HepG2 (cell line): ENCODE results near the gene ZNF541. TPM values are rescaled to one million over a fixed set of nuclear protein-coding genes. Genes with fewer than 3 reads are reported as not detected.

Source experiments
- ATAC-seq: fragments of 200-7000 bp; cut with Tn5 transposase; 3 replicates; pipeline ENCODE4 v1.9.1; 2020; ENCODE audit warnings: mild to moderate bottlenecking, moderate library complexity
- BruUV-seq: library from RNA; stranded (reverse); fragments of 400-500 nt; replicated peaks from 2 replicates; lab custom pipeline; 2021; lab: Mats Ljungman, UMichigan
- CTCF ChIA-PET: fragments of 300-600 bp; formaldehyde crosslinking; extraction: SDS; loops from one replicate; lab custom pipeline; 2021; ENCODE audit warnings: low total read pairs, inconsistent platforms, low intra/inter-chr PET ratio; lab: Yijun Ruan, JAX
- POLR2A ChIA-PET: fragments of 350-600 bp; sonication (Branson Sonifier 250); formaldehyde crosslinking; loops from one replicate; lab custom pipeline; 2020; ENCODE audit warnings: antibody characterized with exemption, inconsistent platforms; lab: Yijun Ruan, JAX
- DNase-seq: peaks from one replicate; pipeline ENCODE4 v3.0.0-alpha.2; 2015; ENCODE audit warnings: low spot score
- FAIRE-seq: peaks from 3 replicates; lab custom pipeline; 2011; peaks lifted over from hg19 to GRCh38; lab: Jason Lieb, UNC
- H2AFZ ChIP-seq: one replicate; pipeline ENCODE4 v1.6.1; 2011; ENCODE audit warnings: low read length, inconsistent platforms
- H3K27ac ChIP-seq: fragments of 300-600 bp; 3 replicates; pipeline ENCODE4 v1.8.0; 2011; ENCODE audit warnings: mixed run types, mild to moderate bottlenecking, mixed read lengths, low read length, inconsistent platforms; ENCODE audit not compliant: insufficient read depth; ENCODE audit errors: extremely low read length
- H3K27me3 ChIP-seq, 2 experiments: fragments of 200-600 bp in 1 of 2; 2 replicates in 1 of 2; 3 replicates in 1 of 2; pipeline versions ENCODE4 v1.6.0 to v1.8.0; 2011; ENCODE audit warnings: low read length in 2 of 2, mild to moderate bottlenecking in 2 of 2, moderate library complexity in 2 of 2, inconsistent platforms in 1 of 2; ENCODE audit not compliant: insufficient read depth in 2 of 2, control insufficient read depth in 1 of 2
- H3K36me3 ChIP-seq, 2 experiments: fragments of 200-600 bp in 1 of 2; replicated peaks in 1 of 2; 2 replicates in 1 of 2; 3 replicates in 1 of 2; pipeline versions ENCODE4 v1.5.1 to v1.8.0; 2011; ENCODE audit warnings: low read length in 2 of 2, inconsistent platforms in 1 of 2; ENCODE audit not compliant: insufficient read depth in 2 of 2, control insufficient read depth in 1 of 2
- H3K4me1 ChIP-seq: 2 replicates; pipeline ENCODE4 v1.5.1; 2012; ENCODE audit warnings: low read length, inconsistent platforms; ENCODE audit not compliant: insufficient read depth
- H3K4me2 ChIP-seq: 2 replicates; pipeline ENCODE4 v1.6.0; 2011; ENCODE audit warnings: low read depth, low read length, inconsistent platforms
- H3K4me3 ChIP-seq, 3 experiments: fragments of 200-600 bp in 1 of 3; sonication (generic), shearing (Covaris generic) in 1 of 3; replicated peaks in 1 of 3; 2 replicates each; pipeline ENCODE4 v1.5.1; 2011 to 2016; ENCODE audit warnings: low read length in 3 of 3, inconsistent platforms in 2 of 3, low read depth in 2 of 3, mild to moderate bottlenecking in 2 of 3, control low read depth in 1 of 3, mixed read lengths in 1 of 3; ENCODE audit not compliant: insufficient read depth in 1 of 3
- H3K79me2 ChIP-seq: one replicate; pipeline ENCODE4 v1.6.1; 2011; ENCODE audit warnings: low read length, inconsistent platforms; ENCODE audit not compliant: insufficient read depth
- H3K9ac ChIP-seq: 2 replicates; pipeline ENCODE4 v1.6.0; 2011; ENCODE audit warnings: mild to moderate bottlenecking, low read depth, low read length, inconsistent platforms; ENCODE audit not compliant: insufficient read depth
- H3K9me3 ChIP-seq: 2 replicates; pipeline ENCODE4 v1.5.1; 2012; ENCODE audit warnings: mild to moderate bottlenecking, low read length
- H4K20me1 ChIP-seq: 2 replicates; pipeline ENCODE4 v1.6.0; 2011; ENCODE audit warnings: inconsistent platforms, mild to moderate bottlenecking, low read length, moderate library complexity; ENCODE audit not compliant: insufficient read depth
- ATF6 ChIP-seq: sonication (generic); formaldehyde crosslinking; conservative IDR thresholded peaks from 2 replicates; pipeline ENCODE4 v1.4.0; 2020; ENCODE audit warnings: missing genetic modification reagents
- FOXP1 ChIP-seq, 2 experiments: fragments of 450-650 bp in 1 of 2; IDR thresholded peaks; 2 replicates each; pipeline ENCODE4 v1.6.1; 2017 to 2018; ENCODE audit warnings: antibody characterized with exemption in 1 of 2
- SOX13 ChIP-seq, 3 experiments: fragments of 450-650 bp in 1 of 3; sonication (generic) in 1 of 3; formaldehyde crosslinking in 1 of 3; IDR thresholded peaks in 2 of 3; conservative IDR thresholded peaks in 1 of 3; 2 replicates each; pipeline versions ENCODE4 v1.5.0 to v1.6.1; 2016 to 2020; ENCODE audit warnings: antibody characterized with exemption in 1 of 3, mild to moderate bottlenecking in 1 of 3, missing compliant biosample characterization in 1 of 3, missing genetic modification reagents in 1 of 3, moderate library complexity in 1 of 3
- TBL1XR1 ChIP-seq: fragments of 150-350 bp; IDR thresholded peaks from 2 replicates; pipeline ENCODE4 v1.6.1; 2014; ENCODE audit warnings: borderline replicate concordance, low read length; ENCODE audit not compliant: partially characterized antibody
- ZNF598 ChIP-seq: sonication (generic); formaldehyde crosslinking; IDR thresholded peaks from 2 replicates; pipeline ENCODE4 v1.5.1; 2020; ENCODE audit warnings: mild to moderate bottlenecking, missing genetic modification reagents, borderline replicate concordance
- ZNF619 ChIP-seq: sonication (generic); formaldehyde crosslinking; IDR thresholded peaks from 2 replicates; pipeline ENCODE4 v1.4.0; 2020; ENCODE audit warnings: mild to moderate bottlenecking, missing genetic modification reagents
- ZNF878 ChIP-seq: sonication (generic); formaldehyde crosslinking; IDR thresholded peaks from 2 replicates; pipeline ENCODE4 v1.8.1; 2023; ENCODE audit warnings: mild to moderate bottlenecking, missing genetic modification reagents, moderate library complexity
- ZNF883 ChIP-seq: sonication (generic); formaldehyde crosslinking; IDR thresholded peaks from 2 replicates; pipeline ENCODE4 v1.5.1; 2020; ENCODE audit warnings: mild to moderate bottlenecking, missing genetic modification reagents; ENCODE audit errors: not compliant biosample characterization
- ZSCAN31 ChIP-seq: sonication (generic); formaldehyde crosslinking; IDR thresholded peaks from 2 replicates; pipeline ENCODE4 v1.5.0; 2020; ENCODE audit warnings: low read depth, mild to moderate bottlenecking, missing genetic modification reagents
- WGBS: methylation state at CpG from one replicate; pipeline ENCODE4 v1.1.6; 2017; ENCODE audit warnings: low lambda C conversion rate; 5-methylcytosine and 5-hydroxymethylcytosine counted together
- in situ Hi-C: cut with HindIII; loops from 2 replicates; pipeline ENCODE4 v1.10.0; 2017; ENCODE audit warnings: low pct_unique_long_range_greater_than_20kb; ENCODE audit not compliant: extremely low pct_ligation_motif_present
- intact Hi-C: fragments of 100-400 bp; cut with micrococcal nuclease; formaldehyde crosslinking; loops from one replicate; pipeline ENCODE4 v1.10.0; 2022; ENCODE audit not compliant: unreplicated experiment
- polyA plus RNA-seq, 8 experiments: library from polyadenylated mRNA; depleted of rRNA in 3 of 8; stranded (reverse) in 7 of 8; unstranded in 1 of 8; fragments of >200 nt; fragmentation: Illumina TruSeq in 4 of 8; extraction: Trizol in 4 of 8; gene quantifications; 2 replicates each; pipeline versions ENCODE4 v1.2.1 to v1.2.3, GENCODE V29; 2011 to 2016; ENCODE audit warnings: low read depth in 4 of 8, missing spikeins in 1 of 8, mixed read lengths in 1 of 8; ENCODE audit not compliant: insufficient read depth in 1 of 8
- total RNA-seq, 5 experiments: library from RNA; depleted of rRNA; stranded (reverse); fragments of >200 nt; fragmentation: Illumina TruSeq; extraction: Trizol; gene quantifications; 2 replicates each; pipeline ENCODE4 v1.2.3, GENCODE V29; 2016; ENCODE audit warnings: low read depth in 1 of 5
- TF ChIP-seq, protein P1 (sequence below): sonication (generic); formaldehyde crosslinking; IDR thresholded peaks from 2 replicates; pipeline ENCODE4 v1.4.0; 2020; ENCODE audit warnings: mild to moderate bottlenecking, missing genetic modification reagents
- TF ChIP-seq, protein P2 (sequence below): IDR thresholded peaks from 2 replicates; pipeline ENCODE4 v1.6.1; 2012; ENCODE audit warnings: low read depth, low read length, improper control_type of control experiment
- TF ChIP-seq, protein P3 (sequence below): IDR thresholded peaks from 2 replicates; pipeline ENCODE4 v1.6.1; 2016; ENCODE audit warnings: control low read depth
- TF ChIP-seq, protein P4 (sequence below): sonication (generic); formaldehyde crosslinking; IDR thresholded peaks from 2 replicates; pipeline ENCODE4 v1.5.1; 2020; ENCODE audit warnings: mild to moderate bottlenecking, moderate library complexity, missing genetic modification reagents

Gene ZNF541
- total and polyA plus RNA-seq, 2 of the 13 experiments (the other 11 are each of a cell fraction or from before 2014, with no cell fraction given) = 0.03 to 0.04 TPM

DNA sequence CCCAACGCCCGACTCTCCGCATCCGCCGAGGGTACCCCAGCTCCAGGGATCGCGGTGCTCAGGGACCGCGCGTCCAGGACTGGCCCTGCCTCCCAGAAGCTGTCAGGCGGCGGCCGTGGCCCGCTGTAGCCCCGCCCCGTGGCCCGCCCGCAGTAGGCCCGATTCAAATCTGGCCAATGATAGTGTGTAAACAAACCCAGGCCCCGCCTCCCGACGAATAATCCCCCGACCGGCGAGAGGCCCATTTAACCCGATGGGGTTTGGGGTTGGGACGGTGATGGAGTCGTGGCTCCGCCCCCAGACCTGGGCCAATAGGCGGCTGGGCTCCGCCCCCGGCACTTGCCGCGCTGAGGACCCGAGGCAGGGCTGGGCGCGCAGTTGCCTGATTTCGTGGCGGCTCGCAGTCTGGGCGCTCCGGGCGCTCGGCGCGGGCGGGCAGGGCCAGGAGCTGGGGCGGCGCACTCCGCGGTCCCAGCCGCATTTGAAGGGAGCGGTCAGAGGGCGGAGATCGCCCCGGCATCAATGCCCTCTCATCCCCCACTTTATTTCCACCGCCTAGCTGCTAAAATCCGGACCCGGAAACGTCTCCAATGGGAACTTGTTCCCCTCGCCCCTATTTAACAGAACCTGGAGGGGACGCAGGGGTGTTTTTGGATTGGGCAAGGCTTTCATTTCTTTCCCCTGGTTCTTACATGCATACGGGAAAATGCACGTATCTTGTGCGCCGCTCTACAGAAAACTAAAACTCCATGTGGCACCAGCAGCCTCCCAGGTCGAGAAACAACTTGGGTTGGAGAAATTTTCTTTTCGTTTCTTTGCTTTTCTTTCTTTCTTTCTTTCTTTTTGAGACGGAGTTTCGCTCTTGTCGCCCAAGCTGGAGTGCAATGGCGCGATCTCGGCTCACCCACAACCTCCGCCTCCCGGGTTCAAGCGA is 27.6 kb upstream of the ZNF541 start:
- POLR2A ChIA-PET = interaction anchor here (1.0 to 2.9 kb wide), 4 partner anchors 8 to 80 kb away, joined by 3 to 25 read pairs (median 10); partner anchors contain the start of gene BICRA
- peak overlapping the region; percentile 75 for H3K27ac ChIP-seq
- intact Hi-C loops (no loop called here), in situ Hi-C loops (loop anchor here (10.0 kb wide), 1 partner anchor 94 kb away; no protein-coding TSS in a partner anchor)
- CTCF ChIA-PET = no interaction called here
- DNase-seq = peak; percentile 97
- H3K4me2 ChIP-seq = peak overlapping the region; percentile 83
- 0 out of 5 replicates have a peak, but pooled peaks cover 1 to 12% of the 10 kb centered on the region in 2 experiments for H3K27me3 ChIP-seq
- peak overlapping the region; percentile 66 for H3K9ac ChIP-seq
- FAIRE-seq = peak; percentile 94
- peak; percentile 92 for ATAC-seq
- no peaks in the 10 kb centered on the region for H3K36me3 ChIP-seq
- peak overlapping the region; percentile 43 for H2AFZ ChIP-seq
- WGBS = 4% methylated on average over 33 of the region's 77 CpGs
- no peaks in the 10 kb centered on the region for H3K79me2 ChIP-seq
- H4K20me1 ChIP-seq = no peaks in the 10 kb centered on the region
- no peaks in the 10 kb centered on the region for H3K9me3 ChIP-seq
- peaks cover 40% of the 10 kb centered on the region for H3K4me1 ChIP-seq
- TSS peak; percentile 93 for BruUV-seq
- peak overlapping the region; percentile 65 to 77 (median 68) for H3K4me3 ChIP-seq
- TF ChIP-seq ZSCAN31 (CRISPR knock-in tag) (peak; percentile 82; the same call in 1 of the 2 replicates), TBL1XR1 (no peak), ZNF878 (CRISPR knock-in tag) (peak; percentile 79; the same call in 1 of the 2 replicates), ZNF598 (CRISPR knock-in tag) (no peak), ZNF883 (no peak), SOX13 (IDR thresholded peaks at IDR 0.05) (no peak), SOX13 (CRISPR knock-in tag; conservative IDR thresholded peaks at IDR 0.05 in 1 of 2, IDR thresholded peaks at IDR 0.05 in 1 of 2) (0 out of 4 replicates have a peak, but pooled peaks have one; percentile 20 to 62), ATF6 (CRISPR knock-in tag) (no peak), ZNF619 (CRISPR knock-in tag) (0 out of 2 replicates have a peak, but pooled peaks have one; percentile 37), FOXP1 (IDR thresholded peaks at IDR 0.05) (no peak), FOXP1 (CRISPR knock-in tag; IDR thresholded peaks at IDR 0.05) (no peak)
- TF ChIP-seq, protein P1, sequence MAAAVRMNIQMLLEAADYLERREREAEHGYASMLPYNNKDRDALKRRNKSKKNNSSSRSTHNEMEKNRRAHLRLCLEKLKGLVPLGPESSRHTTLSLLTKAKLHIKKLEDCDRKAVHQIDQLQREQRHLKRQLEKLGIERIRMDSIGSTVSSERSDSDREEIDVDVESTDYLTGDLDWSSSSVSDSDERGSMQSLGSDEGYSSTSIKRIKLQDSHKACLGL (CRISPR knock-in tag) = no peak
- TF ChIP-seq, protein P2, sequence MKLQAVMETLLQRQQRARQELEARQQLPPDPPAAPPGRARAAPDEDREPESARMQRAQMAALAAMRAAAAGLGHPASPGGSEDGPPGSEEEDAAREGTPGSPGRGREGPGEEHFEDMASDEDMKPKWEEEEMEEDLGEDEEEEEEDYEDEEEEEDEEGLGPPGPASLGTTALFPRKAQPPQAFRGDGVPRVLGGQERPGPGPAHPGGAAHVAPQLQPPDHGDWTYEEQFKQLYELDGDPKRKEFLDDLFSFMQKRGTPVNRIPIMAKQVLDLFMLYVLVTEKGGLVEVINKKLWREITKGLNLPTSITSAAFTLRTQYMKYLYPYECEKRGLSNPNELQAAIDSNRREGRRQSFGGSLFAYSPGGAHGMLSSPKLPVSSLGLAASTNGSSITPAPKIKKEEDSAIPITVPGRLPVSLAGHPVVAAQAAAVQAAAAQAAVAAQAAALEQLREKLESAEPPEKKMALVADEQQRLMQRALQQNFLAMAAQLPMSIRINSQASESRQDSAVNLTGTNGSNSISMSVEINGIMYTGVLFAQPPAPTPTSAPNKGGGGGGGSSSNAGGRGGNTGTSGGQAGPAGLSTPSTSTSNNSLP = peak; percentile 13; the same call in 1 of the 2 replicates
- TF ChIP-seq, protein P3, sequence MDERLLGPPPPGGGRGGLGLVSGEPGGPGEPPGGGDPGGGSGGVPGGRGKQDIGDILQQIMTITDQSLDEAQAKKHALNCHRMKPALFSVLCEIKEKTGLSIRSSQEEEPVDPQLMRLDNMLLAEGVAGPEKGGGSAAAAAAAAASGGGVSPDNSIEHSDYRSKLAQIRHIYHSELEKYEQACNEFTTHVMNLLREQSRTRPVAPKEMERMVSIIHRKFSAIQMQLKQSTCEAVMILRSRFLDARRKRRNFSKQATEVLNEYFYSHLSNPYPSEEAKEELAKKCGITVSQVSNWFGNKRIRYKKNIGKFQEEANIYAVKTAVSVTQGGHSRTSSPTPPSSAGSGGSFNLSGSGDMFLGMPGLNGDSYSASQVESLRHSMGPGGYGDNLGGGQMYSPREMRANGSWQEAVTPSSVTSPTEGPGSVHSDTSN = no peak
- TF ChIP-seq, protein P4, sequence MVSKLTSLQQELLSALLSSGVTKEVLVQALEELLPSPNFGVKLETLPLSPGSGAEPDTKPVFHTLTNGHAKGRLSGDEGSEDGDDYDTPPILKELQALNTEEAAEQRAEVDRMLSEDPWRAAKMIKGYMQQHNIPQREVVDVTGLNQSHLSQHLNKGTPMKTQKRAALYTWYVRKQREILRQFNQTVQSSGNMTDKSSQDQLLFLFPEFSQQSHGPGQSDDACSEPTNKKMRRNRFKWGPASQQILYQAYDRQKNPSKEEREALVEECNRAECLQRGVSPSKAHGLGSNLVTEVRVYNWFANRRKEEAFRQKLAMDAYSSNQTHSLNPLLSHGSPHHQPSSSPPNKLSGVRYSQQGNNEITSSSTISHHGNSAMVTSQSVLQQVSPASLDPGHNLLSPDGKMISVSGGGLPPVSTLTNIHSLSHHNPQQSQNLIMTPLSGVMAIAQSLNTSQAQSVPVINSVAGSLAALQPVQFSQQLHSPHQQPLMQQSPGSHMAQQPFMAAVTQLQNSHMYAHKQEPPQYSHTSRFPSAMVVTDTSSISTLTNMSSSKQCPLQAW (CRISPR knock-in tag) = peak; percentile 80
